ENCODE results near the gene SNF8.
"Not testable (repeated sequence)": the region's sequence is repeated elsewhere in the genome, so short reads cannot be mapped to it uniquely, and the experiment has no call there.

SNF8 gene, protein sequence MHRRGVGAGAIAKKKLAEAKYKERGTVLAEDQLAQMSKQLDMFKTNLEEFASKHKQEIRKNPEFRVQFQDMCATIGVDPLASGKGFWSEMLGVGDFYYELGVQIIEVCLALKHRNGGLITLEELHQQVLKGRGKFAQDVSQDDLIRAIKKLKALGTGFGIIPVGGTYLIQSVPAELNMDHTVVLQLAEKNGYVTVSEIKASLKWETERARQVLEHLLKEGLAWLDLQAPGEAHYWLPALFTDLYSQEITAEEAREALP

DNA sequence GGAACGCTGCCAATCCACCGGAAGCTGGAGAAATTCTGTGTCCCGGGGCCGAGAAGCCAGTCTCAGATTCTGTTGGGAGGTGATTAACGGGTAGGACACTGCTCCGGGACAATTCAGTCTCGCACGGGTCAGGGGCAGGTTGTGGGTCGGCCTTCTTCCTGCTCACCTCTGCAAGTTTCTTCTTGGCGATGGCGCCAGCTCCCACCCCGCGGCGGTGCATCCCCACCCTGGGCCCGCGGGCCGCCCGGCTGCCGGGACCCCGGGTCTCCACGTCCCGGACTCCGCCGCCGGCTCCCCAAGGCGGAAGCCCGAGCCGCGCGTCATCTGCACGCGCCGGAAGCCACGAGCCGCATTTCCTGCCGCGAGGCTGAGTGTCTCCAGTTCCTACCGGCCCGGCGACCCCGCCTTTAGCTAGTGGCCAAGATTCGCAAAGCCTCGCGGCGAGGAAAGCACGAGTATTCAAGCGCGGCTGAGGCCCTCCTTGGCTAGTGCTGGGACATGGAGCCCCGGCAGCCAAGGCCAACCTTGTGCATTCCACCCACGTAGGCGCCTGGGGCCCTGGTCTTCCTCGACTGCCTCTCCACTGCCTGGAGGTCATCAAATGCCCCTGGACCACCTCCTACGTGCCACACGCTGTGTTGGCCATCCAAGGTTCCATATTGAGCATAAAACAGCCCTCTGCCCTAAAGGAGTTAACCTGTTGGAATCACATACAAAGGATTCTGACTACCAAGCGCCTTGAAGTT is at the start of gene SNF8:
Gene SNF8, minus strand, starts transcription at position 328 of the 746 bp plus-strand sequence. Its CDS starts 108 bp downstream, at position 220.
- peak; percentile 93 for DNase-seq (ENCODE audit: low spot score)

DNA sequence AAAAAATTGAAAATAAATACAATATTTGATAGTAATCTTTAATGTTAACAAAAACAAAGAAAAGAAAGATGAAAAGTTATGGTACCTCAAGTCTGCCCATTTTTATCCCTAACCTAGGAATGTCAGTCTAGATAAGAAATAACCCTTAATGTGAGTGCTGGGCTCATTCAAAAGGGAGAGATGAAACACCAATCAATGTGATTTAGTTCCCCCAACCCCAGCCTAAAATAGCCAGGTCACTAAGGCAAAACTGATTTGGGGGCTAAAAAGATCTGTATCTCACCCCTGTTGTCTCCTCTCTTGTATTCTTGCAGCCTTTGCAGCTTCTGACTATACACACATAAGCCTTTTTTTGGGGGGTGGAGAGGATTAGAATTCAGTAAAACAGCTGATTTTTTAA is 49.3 kb upstream of the SNF8 start:
- no peak for DNase-seq (ENCODE audit: low spot score)

DNA sequence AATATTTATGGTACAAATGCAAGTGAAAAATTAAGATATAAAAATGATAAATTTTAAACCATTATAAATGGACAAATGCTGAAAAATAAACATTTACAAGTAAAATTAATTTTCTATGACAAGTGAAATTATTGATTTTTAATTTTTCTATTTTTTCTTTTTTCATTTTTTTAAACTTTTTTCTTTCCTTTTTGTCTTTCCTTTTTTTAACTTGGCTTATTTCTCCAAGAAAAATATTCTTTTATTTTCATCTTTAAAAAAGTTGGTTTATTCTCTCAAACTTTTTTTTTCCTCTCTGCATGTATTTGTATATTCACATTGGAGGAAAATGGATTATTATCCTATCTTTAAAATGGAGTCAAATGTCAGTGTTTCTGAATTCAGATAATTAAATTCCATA is 48.7 kb upstream of the SNF8 start:
- no peak for DNase-seq (ENCODE audit: low spot score)

DNA sequence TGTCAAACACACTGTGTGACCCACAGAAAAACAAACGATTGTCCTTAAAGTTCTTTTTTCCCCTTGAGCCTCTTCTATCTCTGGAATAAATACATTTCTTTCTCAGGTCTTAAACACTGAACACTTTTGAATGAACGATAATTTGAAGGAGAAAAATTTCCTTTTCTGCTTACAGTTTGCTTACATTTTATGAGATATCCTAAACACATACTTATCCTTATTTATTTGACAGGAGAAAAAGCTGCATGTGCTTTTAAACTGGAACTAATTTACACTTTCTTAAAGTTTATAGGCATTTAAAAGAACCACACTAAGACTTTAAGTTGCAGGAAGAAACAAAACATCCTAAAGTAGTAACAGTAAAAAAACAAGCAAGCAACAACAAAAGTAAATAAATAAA is 47.8 kb upstream of the SNF8 start:
- DNase-seq (ENCODE audit: low spot score), result no peak

DNA sequence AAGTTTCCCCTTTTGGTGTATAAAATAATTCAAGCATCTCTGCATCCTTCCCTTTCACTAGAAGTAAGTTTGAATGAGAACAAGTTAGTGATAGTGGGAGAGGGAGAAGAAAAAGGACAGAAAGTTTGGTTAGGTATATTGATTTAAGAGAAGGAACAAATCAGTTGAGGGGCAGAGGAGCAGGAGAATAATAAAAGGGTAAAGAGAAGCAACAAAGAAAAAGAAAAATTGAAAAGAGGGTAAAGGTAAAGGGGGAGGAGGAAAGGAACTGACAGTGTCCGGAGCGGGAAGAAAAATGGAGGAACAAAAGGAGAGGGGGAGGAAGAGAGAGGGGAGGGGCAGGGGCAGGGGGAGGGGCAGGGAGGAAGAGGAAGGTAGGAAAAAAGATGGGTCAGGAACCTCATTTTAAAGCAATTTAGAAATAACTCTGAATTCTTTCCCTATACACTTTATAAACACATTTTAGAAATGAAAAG is 46.3 kb upstream of the SNF8 start:
- no peak for DNase-seq (ENCODE audit: low spot score)

DNA sequence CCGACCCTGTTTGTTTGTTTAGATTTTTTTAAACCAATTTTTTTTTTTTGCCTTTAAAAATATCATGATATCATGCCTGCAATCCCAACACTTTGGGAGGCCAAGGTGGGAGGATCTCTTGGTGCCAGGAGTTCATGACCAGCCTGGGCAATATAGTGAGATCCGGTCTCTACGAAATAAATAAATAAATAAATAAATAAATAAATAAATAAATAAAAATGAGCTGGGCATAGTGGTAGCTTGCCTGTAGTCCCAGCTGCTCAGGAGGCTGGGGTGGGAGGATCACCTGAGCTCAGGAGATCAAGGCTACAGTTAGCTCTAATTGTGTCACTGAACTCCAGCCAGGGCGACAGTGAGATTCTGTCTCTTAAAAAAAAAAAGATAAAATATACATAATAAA is 44.5 kb upstream of the SNF8 start:
- no peak for DNase-seq (ENCODE audit: low spot score)

DNA sequence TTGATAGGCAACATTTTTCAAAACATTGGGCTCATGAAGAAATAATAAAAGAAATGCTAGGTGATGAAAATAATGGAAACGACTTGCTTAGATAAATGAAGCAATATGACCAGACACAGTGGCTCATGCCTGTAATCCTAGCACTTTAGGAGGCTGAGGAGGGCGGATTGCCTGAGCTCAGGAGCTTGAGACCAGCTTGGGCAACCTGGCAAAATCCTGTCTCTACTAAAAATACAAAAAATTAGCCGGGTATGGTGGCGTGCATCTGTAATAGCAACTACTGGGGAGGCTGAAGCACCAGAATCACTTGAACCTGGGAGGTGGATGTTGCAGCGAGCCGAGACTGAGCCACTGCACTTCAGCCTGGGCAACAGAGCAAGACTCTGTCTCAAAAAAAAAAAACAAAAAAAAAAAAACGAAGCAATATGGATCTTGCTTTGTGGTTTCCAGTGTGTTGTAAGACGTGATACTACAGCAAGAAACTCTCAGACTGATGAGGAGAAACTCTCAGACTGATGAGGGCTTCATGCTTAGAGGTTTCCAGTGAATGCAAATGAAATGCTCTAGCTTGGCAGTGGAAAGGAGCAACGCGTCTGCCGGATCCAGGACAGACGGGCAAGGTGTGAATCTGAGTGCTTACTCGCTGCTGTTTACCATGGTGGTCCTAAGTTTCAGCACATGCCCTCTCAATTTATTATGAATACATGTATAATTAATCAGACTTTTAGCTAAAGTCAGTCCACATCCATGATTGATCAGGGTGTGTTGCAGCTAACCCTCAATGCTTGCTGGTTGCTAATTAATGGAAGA is 41.0 kb upstream of the SNF8 start:
- DNase-seq (ENCODE audit: low spot score), result no peak

DNA sequence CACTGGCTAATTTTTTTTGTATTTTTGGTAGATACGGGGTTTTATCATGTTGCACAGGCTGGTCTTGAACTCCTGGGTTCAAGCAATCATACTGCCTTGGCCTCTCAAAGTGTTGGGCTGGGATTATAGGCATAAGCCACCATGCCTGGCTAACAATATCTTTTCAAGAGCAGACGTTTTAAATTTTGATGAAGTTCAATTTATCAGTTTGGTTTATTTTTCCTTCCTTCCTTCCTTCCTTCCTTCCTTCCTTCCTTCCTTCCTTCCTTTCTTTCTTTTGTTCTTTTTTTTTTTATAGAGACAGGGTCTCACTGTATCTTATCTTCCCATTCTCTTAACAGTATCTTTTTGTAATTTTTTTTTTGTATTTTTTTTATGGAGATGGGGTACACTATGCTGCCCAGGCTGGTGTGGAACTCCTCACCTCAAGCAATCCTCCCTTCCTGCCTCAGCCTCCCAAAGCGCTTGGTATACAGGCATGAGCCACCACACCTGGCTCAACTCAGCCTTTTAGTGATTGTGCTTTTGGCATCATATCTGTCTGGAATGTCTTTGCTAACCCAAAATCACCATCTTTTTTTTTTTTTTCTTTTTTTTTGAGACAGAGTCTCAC is 37.4 kb upstream of the SNF8 start:
- DNase-seq (ENCODE audit: low spot score), result no peak

DNA sequence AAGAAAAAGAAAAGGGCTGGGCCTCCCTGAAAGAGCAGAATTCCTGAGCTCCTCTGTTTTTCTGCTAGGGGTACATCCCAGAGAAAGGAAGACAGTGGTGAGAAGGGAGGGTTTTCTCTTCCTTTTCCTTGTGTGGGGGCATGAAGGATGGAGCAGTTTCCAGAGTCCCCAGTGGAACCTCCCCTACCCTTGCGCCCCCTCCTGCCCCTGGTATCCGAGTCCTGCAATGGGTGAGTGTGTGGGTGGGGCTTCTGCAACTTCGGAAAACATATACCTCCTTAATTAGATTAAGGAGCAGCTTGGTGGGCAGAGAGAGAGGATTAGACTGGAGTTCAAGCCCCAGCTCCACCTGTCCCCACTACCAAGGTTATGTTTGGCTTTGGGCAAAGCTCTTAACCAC is 29.2 kb upstream of the SNF8 start:
- no peak for DNase-seq (ENCODE audit: low spot score)

DNA sequence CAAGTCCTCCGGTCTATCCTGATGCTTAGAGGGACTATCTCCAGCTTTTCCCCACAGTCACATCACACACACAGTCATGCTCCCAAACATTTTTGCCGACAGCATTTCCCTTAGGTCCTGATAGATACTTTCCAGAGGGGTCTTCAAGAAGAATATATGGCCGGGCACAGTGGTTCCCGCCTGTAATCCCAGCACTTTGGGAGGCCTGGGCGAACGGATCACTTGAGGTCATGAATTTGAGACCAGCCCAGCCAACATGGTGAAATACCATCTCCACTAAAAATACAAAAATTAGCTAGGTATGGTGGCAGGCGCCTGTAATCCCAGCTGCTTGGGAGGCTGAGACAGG is 28.1 kb upstream of the SNF8 start:
- no peak for DNase-seq (ENCODE audit: low spot score)

DNA sequence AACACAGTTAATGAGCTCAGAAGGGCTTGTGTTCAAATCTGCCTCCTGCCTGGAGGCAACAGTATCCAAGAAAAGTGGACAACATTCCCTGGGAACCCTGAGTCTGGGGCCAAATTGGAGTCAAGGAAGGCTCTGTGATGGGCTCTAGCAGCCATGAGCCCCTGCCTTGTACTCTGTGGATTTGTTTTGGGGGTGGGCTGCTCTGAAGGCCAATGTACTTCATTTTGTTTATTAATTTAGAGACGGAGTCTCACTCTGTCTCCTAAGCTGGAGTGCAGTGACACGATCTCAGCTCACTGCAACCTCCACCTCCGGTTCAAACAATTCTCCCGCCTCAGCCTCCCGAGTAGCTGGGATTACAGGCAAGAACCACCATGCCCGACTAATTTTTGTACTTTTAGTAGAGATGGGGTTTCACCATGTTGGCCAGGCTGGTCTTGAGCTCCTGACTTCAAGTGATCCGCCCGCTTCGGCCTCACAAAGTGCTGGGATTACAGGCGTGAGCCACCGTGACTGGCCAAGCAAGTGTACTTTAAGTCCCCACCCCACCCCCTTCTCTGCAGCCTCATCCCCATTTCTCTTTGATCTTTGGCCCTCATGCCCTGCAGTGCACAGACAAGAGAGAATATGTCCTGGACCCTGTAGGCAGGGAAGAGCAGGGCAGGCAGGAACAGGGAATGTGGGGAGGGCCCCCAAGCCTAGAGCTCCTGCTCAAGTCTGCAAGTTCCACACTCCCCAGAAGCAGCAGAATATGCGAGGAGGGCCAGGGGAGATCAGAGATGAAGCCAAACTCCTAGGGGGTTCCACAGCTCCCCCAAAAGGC is 26.4 kb upstream of the SNF8 start:
- no peak for DNase-seq (ENCODE audit: low spot score)

DNA sequence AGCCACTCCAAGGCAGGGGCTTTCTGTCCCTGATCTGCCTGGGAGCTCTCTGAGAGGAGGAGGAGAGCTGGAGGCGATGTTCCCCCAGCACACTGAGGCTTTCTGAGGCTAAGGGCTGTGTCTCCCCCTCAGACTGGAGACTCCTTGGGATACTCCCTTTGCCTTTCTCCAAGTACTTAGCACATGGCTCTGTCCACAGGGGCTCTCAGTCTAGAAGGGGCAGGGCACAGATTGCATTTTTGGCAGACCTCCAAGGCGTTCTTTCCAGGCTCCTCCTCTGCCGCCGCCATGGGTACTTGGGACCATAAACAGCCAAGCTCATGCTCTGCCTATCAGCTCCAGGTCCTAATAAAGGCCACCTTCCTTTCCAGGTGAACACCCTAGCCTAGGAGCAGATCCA is 25.6 kb upstream of the SNF8 start:
- DNase-seq (ENCODE audit: low spot score), result no peak

DNA sequence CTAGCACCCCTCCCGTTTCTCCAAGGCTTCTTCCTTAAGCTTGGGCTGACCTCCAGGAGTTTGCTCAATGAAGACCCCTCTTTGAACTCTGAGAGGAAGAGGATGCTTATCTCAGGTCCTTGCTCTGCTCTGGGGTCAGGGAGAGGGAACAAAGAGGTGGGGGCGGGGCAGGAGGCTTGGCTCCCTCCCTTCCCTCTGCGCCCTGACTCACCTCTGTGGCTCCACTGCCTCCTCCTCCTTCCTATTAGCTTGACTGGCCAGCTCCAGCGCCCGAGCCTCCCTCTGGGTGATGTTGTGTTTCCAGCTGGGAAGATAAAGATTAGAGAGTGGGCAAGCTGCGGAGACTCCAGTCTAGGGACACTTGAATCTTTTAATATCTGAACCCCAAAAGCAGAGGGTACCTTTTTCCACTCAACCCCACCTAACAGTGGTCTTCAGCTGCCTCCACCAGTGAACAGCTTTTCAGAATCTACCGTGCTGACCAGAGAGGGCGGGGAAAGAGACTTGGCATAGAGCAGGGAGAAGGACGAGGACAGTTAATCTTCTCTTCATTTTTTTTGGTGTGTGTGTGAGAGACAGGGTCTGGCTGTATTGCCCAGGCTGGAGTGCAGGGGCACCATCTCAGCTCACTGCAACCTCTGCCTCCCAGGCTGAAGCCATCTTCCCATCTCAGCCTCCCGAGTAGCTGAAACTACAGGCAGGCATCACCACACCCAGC is 17.0 kb upstream of the SNF8 start:
- no peak for DNase-seq (ENCODE audit: low spot score)

DNA sequence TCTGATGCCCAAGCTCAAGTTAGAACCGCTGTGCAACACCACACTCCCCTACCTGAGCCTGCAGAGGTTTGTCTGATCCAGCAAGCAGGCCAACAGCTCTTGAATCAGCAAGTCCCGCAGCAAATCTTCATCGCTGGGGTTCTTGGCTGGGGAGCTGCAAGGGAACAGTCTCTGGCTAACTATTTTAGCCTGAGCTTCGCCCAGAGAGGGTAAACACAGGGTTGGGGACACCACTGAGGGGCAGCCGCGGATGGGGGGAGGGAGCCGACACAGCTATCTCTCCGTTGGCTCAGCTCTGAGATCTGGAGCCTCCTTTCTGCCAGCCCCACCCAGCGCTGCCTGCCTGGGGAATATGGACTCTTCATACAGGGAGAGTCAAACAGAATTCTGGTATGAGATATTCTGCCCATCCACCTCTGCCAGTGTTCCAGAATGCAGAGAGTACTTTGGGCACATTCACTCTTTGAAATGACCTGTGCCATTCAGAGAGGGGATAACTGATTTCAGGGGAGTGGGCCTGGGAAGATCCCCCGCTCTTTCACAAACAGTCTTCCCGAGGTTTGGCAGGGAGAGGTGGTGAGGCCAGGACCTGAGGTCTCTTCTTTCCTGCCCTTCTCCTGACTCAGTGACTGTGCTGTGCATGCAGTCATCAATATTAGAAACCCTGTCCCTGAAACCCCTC is 16.3 kb upstream of the SNF8 start:
- DNase-seq (ENCODE audit: low spot score), result no peak

DNA sequence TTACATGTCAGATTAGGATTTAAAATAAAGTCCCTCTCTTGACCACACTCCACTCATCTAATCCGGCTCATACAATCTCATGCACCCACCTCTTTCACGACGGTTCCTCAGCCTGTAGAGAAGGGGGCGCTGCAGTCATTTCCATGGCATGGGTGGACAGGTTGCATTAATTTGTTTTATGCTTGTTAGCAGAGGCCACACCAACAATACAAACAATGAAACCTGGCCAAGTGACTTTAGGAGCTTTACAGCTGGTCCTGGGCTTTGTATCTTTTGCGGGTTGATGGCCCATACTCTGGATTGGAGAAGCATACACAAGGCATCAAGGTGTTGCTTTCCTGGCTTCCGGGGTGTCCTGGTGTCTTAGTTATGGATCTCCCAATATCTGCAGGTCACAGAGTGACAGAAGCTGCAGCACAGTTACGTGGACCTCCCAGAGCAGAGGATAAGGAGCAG is 9.7 kb upstream of the SNF8 start:
- no peak for DNase-seq (ENCODE audit: low spot score)

DNA sequence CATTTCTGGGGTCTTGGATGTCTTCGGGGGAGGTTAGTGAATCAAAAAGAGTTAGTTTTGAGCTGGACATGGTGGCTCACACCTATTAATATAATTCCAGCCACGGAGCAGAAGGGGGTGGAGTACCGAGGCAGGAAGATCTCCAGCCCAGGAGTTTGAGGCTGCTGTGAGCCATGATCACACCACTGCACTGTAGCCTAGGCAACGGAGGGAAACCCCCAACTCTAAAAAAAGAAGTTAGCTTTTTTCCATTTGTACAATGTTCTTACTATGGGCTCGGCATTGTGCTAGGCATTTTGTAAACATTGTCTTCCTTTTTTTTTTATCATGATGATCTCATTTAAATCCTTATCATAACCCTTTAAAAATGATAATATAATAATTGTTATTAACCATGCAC is 8.3 kb upstream of the SNF8 start:
- DNase-seq (ENCODE audit: low spot score), result no peak

DNA sequence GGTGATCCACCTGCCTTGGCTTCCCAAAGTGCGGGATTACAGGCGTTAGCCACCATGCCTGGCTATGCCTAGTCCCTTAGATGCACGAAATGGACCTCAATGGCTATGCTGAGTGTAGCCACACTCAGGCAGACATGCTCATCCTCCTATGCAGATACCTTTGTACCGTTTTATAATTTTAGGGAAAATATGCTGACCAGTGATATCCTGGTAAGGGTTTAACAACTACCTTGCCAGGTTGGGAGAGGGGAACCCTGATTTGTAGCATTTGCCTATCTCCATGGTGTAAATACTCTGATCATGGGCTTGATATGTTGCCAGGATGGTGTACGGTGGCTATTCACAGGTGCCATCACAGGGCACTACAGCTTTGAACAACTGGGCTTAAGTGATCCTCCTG is 6.9 kb upstream of the SNF8 start:
- DNase-seq (ENCODE audit: low spot score), result no peak

DNA sequence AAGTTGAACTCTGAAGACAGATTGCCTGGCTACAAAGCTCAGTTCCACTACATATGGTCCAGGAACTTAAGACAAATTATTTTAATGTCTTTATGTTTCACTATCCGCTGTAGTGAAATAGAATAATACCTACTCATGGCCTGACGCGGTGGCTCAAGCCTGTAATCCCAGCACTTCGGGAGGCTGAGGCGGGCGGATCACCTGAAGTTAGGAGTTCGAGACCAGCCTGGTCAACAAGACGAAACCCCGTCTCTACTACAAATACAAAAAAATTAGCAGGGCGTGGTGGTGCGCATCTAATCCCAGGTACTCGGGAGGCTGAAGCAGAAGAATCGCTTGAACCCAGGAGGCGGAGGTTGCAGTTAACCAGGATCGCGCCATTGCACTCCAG is 614 bp upstream of the SNF8 start:
- DNase-seq (ENCODE audit: low spot score), result not testable (repeated sequence)

DNA sequence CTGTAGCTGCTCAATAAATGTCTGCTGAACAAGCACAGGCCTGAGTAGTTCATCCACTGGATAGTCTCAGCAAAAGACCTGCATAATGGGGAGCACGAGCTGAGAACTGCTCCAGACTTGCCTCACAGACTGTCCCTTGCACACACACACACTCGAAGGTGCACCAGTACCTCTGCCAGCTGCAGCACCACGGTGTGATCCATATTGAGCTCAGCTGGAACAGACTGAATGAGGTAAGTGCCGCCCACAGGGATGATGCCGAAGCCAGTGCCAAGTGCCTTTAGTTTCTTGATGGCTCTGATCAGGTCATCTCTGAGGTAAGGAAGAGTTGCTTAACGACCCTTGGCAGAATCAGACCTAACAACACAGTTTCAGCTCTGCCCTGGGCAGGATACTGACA is 11.6 kb downstream of the SNF8 start:
- no peak for DNase-seq (ENCODE audit: low spot score)

DNA sequence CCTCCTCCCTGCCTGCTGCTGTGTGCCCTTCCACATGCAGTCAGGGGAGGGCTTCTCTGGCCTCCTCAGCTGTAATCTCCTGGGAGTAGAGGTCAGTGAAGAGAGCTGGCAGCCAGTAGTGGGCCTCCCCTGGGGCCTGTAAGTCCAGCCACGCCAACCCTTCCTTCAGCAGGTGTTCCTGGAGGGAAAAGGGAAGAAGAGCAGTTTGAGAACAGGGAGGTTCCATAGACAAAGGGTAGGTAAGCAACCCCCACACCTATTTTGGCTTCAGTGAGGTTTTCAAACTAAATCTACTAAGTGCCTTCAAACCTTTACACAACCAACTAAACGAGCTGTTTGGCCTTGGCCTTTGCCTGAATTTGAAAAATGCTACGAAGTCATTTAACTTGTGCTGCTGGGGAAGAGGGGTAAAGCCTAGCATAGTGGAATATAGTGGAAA is 14.2 kb downstream of the SNF8 start:
- DNase-seq (ENCODE audit: low spot score), result no peak
